HL-60/S4 (cell line): ENCODE data around the gene CPNE7.
"Not testable (repeated sequence)": the region's sequence is repeated elsewhere in the genome, so short reads cannot be mapped to it uniquely, and the experiment has no call there.

ENCODE experiments used
- in situ Hi-C: fragments of 300-500 bp; cut with MboI; formaldehyde crosslinking; loops from 2 replicates; pipeline ENCODE4 v1.14.3; 2022; ENCODE audit warnings: low sequenced_read_pairs

The CPNE7 gene

GRCh38 chr16:89620406-89620841 lies 44.9 kb downstream of the CPNE7 start:
- in situ Hi-C loops: no loop called here

- in situ Hi-C loops: no loop called here
Observed at GRCh38 chr16:89621136-89621697, 45.7 kb downstream of the CPNE7 start.

- in situ Hi-C loops: no loop called here
Observed at GRCh38 chr16:89621698-89622409, 46.3 kb downstream of the CPNE7 start.

- in situ Hi-C loops: no loop called here
Observed at GRCh38 chr16:89623511-89624261, 48.1 kb downstream of the CPNE7 start.

- in situ Hi-C loops: no loop called here
Observed at GRCh38 chr16:89624777-89625761, 49.5 kb downstream of the CPNE7 start.

- in situ Hi-C loops: no loop called here
Observed at GRCh38 chr16:89629827-89630610, 54.5 kb downstream of the CPNE7 start.

GRCh38 chr16:89633064-89633631 lies 57.6 kb downstream of the CPNE7 start:
- in situ Hi-C loops: no loop called here

- in situ Hi-C loops: not testable (repeated sequence)
Observed at GRCh38 chr16:89634463-89635385, 59.2 kb downstream of the CPNE7 start.

- in situ Hi-C loops: no loop called here
Observed at GRCh38 chr16:89636663-89637062, 61.1 kb downstream of the CPNE7 start.

- in situ Hi-C loops: no loop called here
Observed at GRCh38 chr16:89637379-89637778, 61.8 kb downstream of the CPNE7 start.

- in situ Hi-C loops: no loop called here
Observed at GRCh38 chr16:89638455-89638854, 62.9 kb downstream of the CPNE7 start.

- in situ Hi-C loops: no loop called here
Observed at GRCh38 chr16:89639385-89639784, 63.8 kb downstream of the CPNE7 start.

- in situ Hi-C loops: no loop called here
Observed at GRCh38 chr16:89641458-89642119, 66.0 kb downstream of the CPNE7 start.

GRCh38 chr16:89642574-89642973 lies 67.0 kb downstream of the CPNE7 start:
- in situ Hi-C loops: no loop called here

GRCh38 chr16:89643769-89644300 lies 68.3 kb downstream of the CPNE7 start:
- in situ Hi-C loops: no loop called here

- in situ Hi-C loops: no loop called here
Observed at GRCh38 chr16:89645122-89645521, 69.6 kb downstream of the CPNE7 start.

GRCh38 chr16:89646270-89646669 lies 70.7 kb downstream of the CPNE7 start:
- in situ Hi-C loops: no loop called here
